Astrocyte of the spinal cord (primary cell): ENCODE results near the gene SHF.

Experiments
- DNase-seq: peaks from one replicate; pipeline ENCODE4 v3.0.0; 2011; ENCODE audit warnings: low read depth, low spot score
- H3K4me3 ChIP-seq: 2 replicates; pipeline ENCODE4 v1.5.1; 2011; ENCODE audit warnings: low read depth, mild to moderate bottlenecking, low read length, moderate library complexity
- CTCF ChIP-seq: IDR thresholded peaks from 2 replicates; pipeline ENCODE4 v1.5.1; 2012; ENCODE audit warnings: low read depth, mild to moderate bottlenecking, low read length, inconsistent platforms
- in situ Hi-C: cut with HindIII; loops from 2 replicates; pipeline ENCODE4 v1.10.0; 2017; ENCODE audit warnings: low sequenced_read_pairs

Gene SHF

GRCh38 chr15:45129651-45130129 lies 58.1 kb downstream of the SHF start, which contains the start of the genes DUOX1 and DUOXA1:
TSS of gene DUOX1 (plus strand) at chr15:45129994. CDS start at chr15:45131967, 1,973 bp downstream.
TSS of gene DUOXA1 (minus strand) at chr15:45129879. CDS start at chr15:45123014, 6,865 bp downstream.
- H3K4me3 ChIP-seq, result no peak within 1 kb of the TSS
- in situ Hi-C loops, result no loop called here
- no peak for DNase-seq
- TF ChIP-seq CTCF, result no peak

- H3K4me3 ChIP-seq, result no peak overlapping the region
- in situ Hi-C loops, result no loop called here
- TF ChIP-seq CTCF, result no peak
- DNase-seq, result no peak
Observed at GRCh38 chr15:45128971-45129639, 58.7 kb downstream of the SHF start.

GRCh38 chr15:45126535-45127158 lies 61.1 kb downstream of the SHF start:
- no peak overlapping the region for H3K4me3 ChIP-seq
- DNase-seq, result no peak
- in situ Hi-C loops, result no loop called here
- TF ChIP-seq CTCF, result peak; percentile 64

GRCh38 chr15:45123397-45123796 lies 64.4 kb downstream of the SHF start:
- no peak for TF ChIP-seq CTCF
- in situ Hi-C loops, result no loop called here
- H3K4me3 ChIP-seq, result no peak overlapping the region
- DNase-seq, result no peak

- DNase-seq, result no peak
- in situ Hi-C loops, result no loop called here
- no peak for TF ChIP-seq CTCF
- no peak overlapping the region for H3K4me3 ChIP-seq
Observed at GRCh38 chr15:45122719-45123118, 65.0 kb downstream of the SHF start.

- DNase-seq, result peak; percentile 73
- in situ Hi-C loops, result no loop called here
- no peak overlapping the region for H3K4me3 ChIP-seq
Observed at GRCh38 chr15:45121706-45122417, 65.9 kb downstream of the SHF start.

More at GRCh38 chr15:45121706-45122417, 65.9 kb downstream of the SHF start:
- TF ChIP-seq CTCF, result no peak
